Measurements from ENCODE around the gene BNC2.

- TF ChIP-seq TAF1 (IDR thresholded peaks at IDR 0.05; ENCODE audit: borderline replicate concordance, low read depth, low read length) (no peak), POLR2A (IDR thresholded peaks at IDR 0.05; ENCODE audit: low read depth, low read length) (no peak)
Measured at GRCh38 chr9:16559418-16560188, 310.9 kb downstream of the BNC2 start.

All from GM12892 (cell line).